Measurements from ENCODE around the gene GJA1.

GRCh38 chr6:121436274-121436857 is 920 bp downstream of the GJA1 start:
- TF ChIP-seq CTCF (IDR thresholded peaks at IDR 0.05; ENCODE audit: poor library complexity) = no peak
- no peak for TF ChIP-seq EZH2phosphoT487 (IDR thresholded peaks at IDR 0.05; ENCODE audit: low read depth, severe bottlenecking, unreplicated experiment)
- TF ChIP-seq EZH2 (IDR thresholded peaks at IDR 0.05; ENCODE audit: borderline replicate concordance) = no peak
